ENCODE data around the gene CRAMP1.
"Not testable (repeated sequence)": the region's sequence is repeated elsewhere in the genome, so short reads cannot be mapped to it uniquely, and the experiment has no call there.

CRAMP1 gene

GRCh38 chr16:1718236-1718635 lies 106.1 kb downstream of the CRAMP1 start:
- DNase-seq, result not testable (repeated sequence)

GRCh38 chr16:1719559-1720229 lies 107.5 kb downstream of the CRAMP1 start:
- peak in 1 of 4 experiments; percentile 9 for DNase-seq

- DNase-seq, result no peak
These were observed 109.2 kb downstream of the CRAMP1 start for GRCh38 chr16:1721372-1721771.

- DNase-seq, result no peak
These were observed 111.4 kb downstream of the CRAMP1 start for GRCh38 chr16:1723450-1724147.

DNA sequence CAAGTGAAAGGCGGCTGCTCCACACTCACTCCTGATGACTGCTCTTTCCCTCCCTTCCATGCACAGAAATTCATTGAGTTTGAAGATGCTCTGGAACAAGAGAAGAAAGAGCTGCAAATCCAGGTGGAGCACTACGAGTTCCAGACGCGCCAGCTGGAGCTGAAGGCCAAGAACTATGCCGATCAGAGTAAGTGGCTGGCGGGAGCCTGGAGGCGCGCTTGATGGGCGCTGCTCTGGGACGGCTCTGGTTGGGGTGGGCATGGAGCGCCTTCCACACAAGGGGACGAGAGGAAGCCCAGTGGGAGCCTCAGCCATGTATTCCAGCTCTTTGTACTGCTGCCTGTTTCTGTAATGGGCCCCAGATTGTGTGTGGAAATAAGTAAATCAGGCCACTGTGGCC lies 112.3 kb downstream of the CRAMP1 start:
- no peak for DNase-seq

DNA sequence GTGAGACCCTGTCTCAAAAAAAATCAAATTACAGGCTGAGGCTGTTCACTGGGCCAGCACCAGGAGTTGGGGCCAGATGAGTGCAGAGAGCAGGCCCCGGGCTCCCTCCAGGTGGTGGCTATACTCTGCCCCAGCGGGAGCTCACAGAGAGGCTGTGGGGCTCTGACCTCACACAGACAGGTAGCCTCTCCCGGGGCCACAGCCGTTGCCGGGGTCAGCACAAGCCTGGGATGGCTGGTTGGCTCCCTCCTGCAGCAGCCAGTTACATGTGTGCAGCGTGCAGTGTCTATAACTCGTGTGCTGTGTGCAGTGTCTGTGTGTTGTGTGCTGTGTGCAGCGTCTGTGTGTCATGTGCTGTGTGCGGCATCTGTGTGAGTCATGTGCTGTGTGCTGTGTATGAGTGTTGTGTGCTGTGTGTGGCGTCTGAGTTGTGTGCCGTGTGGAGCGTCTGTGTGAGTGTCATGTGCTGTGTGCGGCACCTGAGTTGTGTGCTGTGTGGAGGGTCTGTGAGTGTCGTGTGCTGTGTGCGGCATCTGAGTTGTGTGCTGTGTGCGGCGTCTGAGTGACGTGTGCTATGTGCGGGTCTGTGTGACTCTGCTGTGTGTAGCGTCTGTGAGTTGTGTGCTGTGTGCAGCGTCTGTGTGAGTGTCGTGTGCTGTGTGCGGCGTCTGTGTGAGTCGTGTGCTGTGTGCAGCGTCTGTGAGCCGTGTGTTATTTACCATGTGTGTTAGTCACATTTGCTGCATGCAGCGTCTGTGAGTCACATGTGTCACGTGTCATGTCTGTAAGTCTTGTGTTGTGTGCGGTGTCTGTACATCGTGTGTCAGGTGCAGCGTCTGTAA lies 114.7 kb downstream of the CRAMP1 start:
- DNase-seq, result no peak

Data from activated naive CD4-positive, alpha-beta T cell (primary cell).